Activated CD4-positive, alpha-beta memory T cell treated with anti-CD3 and anti-CD28 coated beads for 36 hours (primary cell): ENCODE measurements around the gene GYPC. TPM values are rescaled to one million over a fixed set of nuclear protein-coding genes. Genes with fewer than 3 reads are reported as not detected.
"Not testable (repeated sequence)": the region's sequence is repeated elsewhere in the genome, so short reads cannot be mapped to it uniquely, and the experiment has no call there.

Experiments used
- CTCF ChIA-PET: fragments of 350-600 bp; sonication (Branson Sonifier 250); formaldehyde crosslinking; loops from one replicate; lab custom pipeline; 2021; ENCODE audit warnings: antibody characterized with exemption, inconsistent platforms; lab: Charles Lee
- POLR2A ChIA-PET: fragments of 350-600 bp; sonication (Branson Sonifier 250); formaldehyde crosslinking; loops from one replicate; lab custom pipeline; 2021; ENCODE audit warnings: antibody characterized with exemption; lab: Charles Lee
- DNase-seq: peaks from one replicate; pipeline ENCODE4 v3.0.0-alpha.2; 2020
- H3K27ac Mint-ChIP-seq: one replicate; pipeline ENCODE4 v1.8.0; 2021; ENCODE audit warnings: mixed read lengths
- H3K27me3 Mint-ChIP-seq: one replicate; pipeline ENCODE4 v1.8.0; 2021; ENCODE audit warnings: mixed read lengths
- H3K36me3 Mint-ChIP-seq: one replicate; pipeline ENCODE4 v1.8.0; 2021; ENCODE audit warnings: mixed read lengths
- H3K4me1 Mint-ChIP-seq: one replicate; pipeline ENCODE4 v1.8.0; 2021; ENCODE audit warnings: low read depth, mixed read lengths
- H3K4me3 Mint-ChIP-seq: one replicate; pipeline ENCODE4 v1.8.0; 2021; ENCODE audit warnings: mild to moderate bottlenecking, mixed read lengths
- H3K9me3 Mint-ChIP-seq: one replicate; pipeline ENCODE4 v1.8.0; 2021; ENCODE audit warnings: mixed read lengths
- intact Hi-C: fragments of 100-400 bp; cut with micrococcal nuclease; formaldehyde crosslinking; loops from one replicate; pipeline ENCODE4 v1.15.1; 2023
- total RNA-seq, 2 experiments: library from RNA; stranded (reverse); gene quantifications; one replicate each; pipeline ENCODE4 v1.2.3, GENCODE V29; 2021

Gene GYPC
- total RNA-seq, 2 experiments from 2014 or later: 123 TPM

DNA sequence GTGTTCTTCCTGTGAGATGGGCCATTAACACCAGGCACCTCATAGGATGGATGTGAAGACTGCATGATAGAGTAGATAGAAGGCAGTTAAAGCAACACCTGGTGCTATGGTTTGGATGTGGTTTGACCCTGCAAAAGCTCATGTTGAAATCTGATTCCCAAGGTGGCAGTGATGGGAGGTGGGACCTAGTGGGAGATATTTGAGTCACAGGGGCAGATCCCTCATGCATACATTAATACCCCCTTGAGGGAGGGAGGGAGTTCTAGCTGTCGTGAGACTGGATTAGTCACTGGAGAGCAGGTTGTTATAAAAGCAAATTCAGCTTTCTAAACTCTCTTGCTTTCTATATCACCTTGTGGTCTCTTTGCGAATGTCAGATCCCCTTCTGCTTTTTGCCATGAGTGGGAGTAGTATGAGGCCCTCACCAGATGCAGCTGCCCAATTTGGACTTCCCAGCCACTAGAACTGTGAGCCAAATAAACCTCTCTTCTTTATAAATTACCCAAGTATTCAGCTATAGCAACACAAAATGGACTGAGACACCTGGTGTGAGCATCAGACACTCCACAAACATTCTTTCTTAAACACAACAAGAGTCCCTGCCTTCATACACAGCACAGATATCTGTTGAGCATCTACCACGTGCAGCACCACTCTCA, 37.1 kb downstream of the GYPC start:
- H3K4me3 Mint-ChIP-seq, H3K27ac Mint-ChIP-seq, intact Hi-C loops, H3K27me3 Mint-ChIP-seq, CTCF ChIA-PET, DNase-seq, H3K4me1 Mint-ChIP-seq, POLR2A ChIA-PET: not testable (repeated sequence)
- Mint-ChIP-seq H3K9me3 (peaks cover 30% of the 10 kb centered on the region), H3K36me3 (peaks cover 89% of the 10 kb centered on the region)

GRCh38 chr2:126696644-126697520, 40.9 kb downstream of the GYPC start:
- Mint-ChIP-seq H3K4me1 (no peaks in the 10 kb centered on the region), H3K9me3 (peaks cover 13% of the 10 kb centered on the region), H3K27me3 (no peaks in the 10 kb centered on the region), H3K36me3 (peaks cover 67% of the 10 kb centered on the region), H3K27ac (no peak overlapping the region), H3K4me3 (no peak overlapping the region)
- intact Hi-C loops: no loop called here
- CTCF ChIA-PET: interaction anchor here (1.0 kb wide), 1 partner anchor 9 kb away, joined by 3 read pairs; no protein-coding TSS in a partner anchor
- POLR2A ChIA-PET: no interaction called here
- no peak for DNase-seq

GRCh38 chr2:126698376-126698775, 42.4 kb downstream of the GYPC start:
- no peaks in the 10 kb centered on the region for H3K4me1 Mint-ChIP-seq
- H3K27me3 Mint-ChIP-seq: no peaks in the 10 kb centered on the region
- no peak overlapping the region for H3K27ac Mint-ChIP-seq
- peaks cover 52% of the 10 kb centered on the region for H3K36me3 Mint-ChIP-seq
- no peak overlapping the region for H3K4me3 Mint-ChIP-seq
- ChIA-PET POLR2A (no interaction called here), CTCF (no interaction called here)
- H3K9me3 Mint-ChIP-seq: peaks cover under 1% of the 10 kb centered on the region
- no peak for DNase-seq
- intact Hi-C loops: no loop called here

GRCh38 chr2:126699018-126699417, 43.1 kb downstream of the GYPC start:
- intact Hi-C loops: no loop called here
- no peaks in the 10 kb centered on the region for H3K9me3 Mint-ChIP-seq
- H3K27ac Mint-ChIP-seq: no peak overlapping the region
- ChIA-PET CTCF (interaction anchor here (1.3 kb wide), 1 partner anchor 78 kb away, joined by 3 read pairs; no protein-coding TSS in a partner anchor), POLR2A (no interaction called here)
- DNase-seq: no peak
- H3K4me3 Mint-ChIP-seq: no peak overlapping the region
- no peaks in the 10 kb centered on the region for H3K4me1 Mint-ChIP-seq
- peaks cover 47% of the 10 kb centered on the region for H3K36me3 Mint-ChIP-seq
- H3K27me3 Mint-ChIP-seq: no peaks in the 10 kb centered on the region

GRCh38 chr2:126699716-126700581, 44.0 kb downstream of the GYPC start:
- no peak overlapping the region for H3K27ac Mint-ChIP-seq
- H3K4me3 Mint-ChIP-seq: no peak overlapping the region
- ChIA-PET CTCF (interaction anchor here (0.8 to 1.3 kb wide), 2 partner anchors 60 to 77 kb away, joined by 3 read pairs; no protein-coding TSS in a partner anchor), POLR2A (no interaction called here)
- H3K36me3 Mint-ChIP-seq: peaks cover 40% of the 10 kb centered on the region
- no peak for DNase-seq
- no peaks in the 10 kb centered on the region for H3K9me3 Mint-ChIP-seq
- H3K27me3 Mint-ChIP-seq: no peaks in the 10 kb centered on the region
- no peaks in the 10 kb centered on the region for H3K4me1 Mint-ChIP-seq
- intact Hi-C loops: no loop called here

- no peak overlapping the region for H3K27ac Mint-ChIP-seq
- ChIA-PET POLR2A (no interaction called here), CTCF (no interaction called here)
- H3K4me3 Mint-ChIP-seq: no peak overlapping the region
- peaks cover 34% of the 10 kb centered on the region for H3K36me3 Mint-ChIP-seq
- DNase-seq: no peak
- intact Hi-C loops: no loop called here
- no peaks in the 10 kb centered on the region for H3K9me3 Mint-ChIP-seq
- no peaks in the 10 kb centered on the region for H3K27me3 Mint-ChIP-seq
- H3K4me1 Mint-ChIP-seq: no peaks in the 10 kb centered on the region
Observed at GRCh38 chr2:126700677-126701076, 44.7 kb downstream of the GYPC start.

DNA sequence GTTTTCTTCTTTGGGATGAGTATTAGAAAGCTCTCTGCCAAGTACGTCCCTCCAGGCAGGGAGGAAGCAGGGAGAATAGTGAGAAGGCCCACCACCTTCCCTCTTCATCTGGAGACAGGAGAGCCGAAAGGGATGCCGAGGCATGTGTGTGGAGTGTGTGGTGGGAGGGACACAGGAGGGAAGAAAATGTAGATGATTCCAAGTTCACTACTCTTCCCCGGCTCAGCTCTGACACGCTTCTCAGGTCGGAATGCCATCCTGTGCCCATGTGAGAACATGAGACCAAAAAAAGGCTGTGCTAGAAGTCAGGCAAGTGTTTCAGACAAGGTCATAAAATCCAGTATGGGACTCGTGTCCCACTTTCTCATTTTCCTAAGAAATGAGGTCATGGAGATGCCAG, 47.4 kb downstream of the GYPC start:
- Mint-ChIP-seq H3K27ac (no peak overlapping the region), H3K27me3 (no peaks in the 10 kb centered on the region), H3K4me3 (no peak overlapping the region), H3K9me3 (no peaks in the 10 kb centered on the region), H3K4me1 (no peaks in the 10 kb centered on the region), H3K36me3 (peaks cover 11% of the 10 kb centered on the region)
- POLR2A ChIA-PET: no interaction called here
- intact Hi-C loops: no loop called here
- CTCF ChIA-PET: no interaction called here
- DNase-seq: no peak

GRCh38 chr2:126704434-126705160, 48.6 kb downstream of the GYPC start:
- intact Hi-C loops: no loop called here
- DNase-seq: no peak
- POLR2A ChIA-PET: no interaction called here
- H3K27ac Mint-ChIP-seq: no peak overlapping the region
- H3K36me3 Mint-ChIP-seq: peaks cover 5% of the 10 kb centered on the region
- H3K4me1 Mint-ChIP-seq: no peaks in the 10 kb centered on the region
- H3K9me3 Mint-ChIP-seq: no peaks in the 10 kb centered on the region
- no peak overlapping the region for H3K4me3 Mint-ChIP-seq
- no peaks in the 10 kb centered on the region for H3K27me3 Mint-ChIP-seq
- CTCF ChIA-PET: no interaction called here

DNA sequence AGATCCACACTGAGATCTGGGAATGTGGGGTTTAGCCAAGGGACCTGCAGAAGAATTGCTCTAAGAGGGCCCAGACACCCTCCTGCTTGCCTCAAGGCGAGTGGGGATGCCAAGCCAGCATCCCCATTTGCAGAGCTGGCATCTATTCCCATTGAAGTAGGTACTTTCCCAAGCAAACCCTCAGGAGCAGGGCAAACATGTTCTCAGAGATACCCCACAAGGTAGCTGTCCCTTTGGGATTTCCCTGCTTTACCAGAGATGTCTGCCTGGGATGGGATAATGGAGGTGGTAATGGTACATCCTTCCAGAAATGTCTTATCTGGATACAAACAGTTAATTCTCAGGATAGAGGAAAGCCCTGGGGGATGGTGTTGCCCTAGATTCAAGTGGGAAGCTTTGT, 51.2 kb downstream of the GYPC start:
- H3K9me3 Mint-ChIP-seq: no peaks in the 10 kb centered on the region
- ChIA-PET CTCF (interaction anchor here (1.1 kb wide), 1 partner anchor 179 kb away, joined by 3 read pairs; no protein-coding TSS in a partner anchor), POLR2A (no interaction called here)
- no peaks in the 10 kb centered on the region for H3K4me1 Mint-ChIP-seq
- no peaks in the 10 kb centered on the region for H3K27me3 Mint-ChIP-seq
- H3K36me3 Mint-ChIP-seq: no peaks in the 10 kb centered on the region
- no peak overlapping the region for H3K4me3 Mint-ChIP-seq
- DNase-seq: no peak
- H3K27ac Mint-ChIP-seq: no peak overlapping the region
- intact Hi-C loops: no loop called here

DNA sequence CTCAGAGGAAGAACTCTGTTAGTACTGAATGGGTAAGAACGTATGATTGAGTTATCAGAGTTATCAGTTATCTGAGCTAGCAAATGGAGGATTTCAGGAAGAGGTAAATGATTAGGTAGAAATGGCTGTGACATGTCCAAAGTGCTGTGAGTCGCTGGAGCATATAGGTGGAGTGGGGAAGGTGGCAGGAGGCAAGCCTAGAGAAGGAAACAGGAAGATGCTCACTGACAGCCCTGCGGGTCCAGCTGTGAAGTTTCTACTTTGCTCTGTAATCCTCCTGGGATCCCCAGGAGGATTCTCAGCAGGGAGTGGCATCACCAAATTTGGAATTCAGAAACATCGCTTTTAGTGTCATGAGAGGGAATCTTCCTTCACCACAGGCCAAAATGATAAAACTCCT, 52.0 kb downstream of the GYPC start:
- intact Hi-C loops: no loop called here
- DNase-seq: no peak
- no peaks in the 10 kb centered on the region for H3K27me3 Mint-ChIP-seq
- H3K4me3 Mint-ChIP-seq: no peak overlapping the region
- CTCF ChIA-PET: interaction anchor here (1.1 kb wide), 1 partner anchor 179 kb away, joined by 3 read pairs; no protein-coding TSS in a partner anchor
- H3K27ac Mint-ChIP-seq: no peak overlapping the region
- H3K36me3 Mint-ChIP-seq: no peaks in the 10 kb centered on the region
- no peaks in the 10 kb centered on the region for H3K9me3 Mint-ChIP-seq
- POLR2A ChIA-PET: no interaction called here
- no peaks in the 10 kb centered on the region for H3K4me1 Mint-ChIP-seq

- H3K27ac Mint-ChIP-seq: no peak overlapping the region
- intact Hi-C loops: no loop called here
Observed at GRCh38 chr2:126714191-126714965, 58.4 kb downstream of the GYPC start.

More at GRCh38 chr2:126714191-126714965, 58.4 kb downstream of the GYPC start:
- Mint-ChIP-seq H3K4me3 (no peak overlapping the region), H3K4me1 (no peaks in the 10 kb centered on the region), H3K9me3 (no peaks in the 10 kb centered on the region), H3K27me3 (no peaks in the 10 kb centered on the region), H3K36me3 (no peaks in the 10 kb centered on the region)
- DNase-seq: no peak
- POLR2A ChIA-PET: no interaction called here
- CTCF ChIA-PET: no interaction called here
